GM19372 (cell line): ENCODE measurements around the gene SNX14.

Experiments used
- ATAC-seq: cut with Tn5 transposase; IDR thresholded peaks from one replicate; pipeline ENCODE4 v1.9.1; 2021; ENCODE audit warnings: mild to moderate bottlenecking, low read depth, moderate library complexity; ENCODE audit not compliant: unreplicated experiment

Gene SNX14

DNA sequence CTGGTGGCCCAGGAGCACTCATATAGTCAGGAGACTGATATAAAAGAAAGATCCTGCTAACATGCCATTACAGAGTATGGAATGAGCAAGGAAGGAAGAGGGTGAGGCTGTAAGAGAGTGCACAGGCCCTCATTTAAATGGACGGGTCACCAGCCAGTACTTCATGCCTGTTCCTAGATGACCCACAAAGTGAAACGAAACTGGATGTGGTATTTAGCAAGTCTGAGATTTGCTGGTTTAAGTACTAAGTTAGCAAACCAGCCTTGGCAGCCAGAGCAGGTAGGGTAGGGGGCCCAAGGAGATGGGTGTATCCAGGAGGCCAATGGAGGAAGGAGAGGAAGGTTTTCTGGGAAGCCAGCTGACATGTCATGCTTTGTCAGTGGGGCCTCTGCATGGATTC, 127.9 kb downstream of the SNX14 start:
- ATAC-seq = peak; percentile 27

DNA sequence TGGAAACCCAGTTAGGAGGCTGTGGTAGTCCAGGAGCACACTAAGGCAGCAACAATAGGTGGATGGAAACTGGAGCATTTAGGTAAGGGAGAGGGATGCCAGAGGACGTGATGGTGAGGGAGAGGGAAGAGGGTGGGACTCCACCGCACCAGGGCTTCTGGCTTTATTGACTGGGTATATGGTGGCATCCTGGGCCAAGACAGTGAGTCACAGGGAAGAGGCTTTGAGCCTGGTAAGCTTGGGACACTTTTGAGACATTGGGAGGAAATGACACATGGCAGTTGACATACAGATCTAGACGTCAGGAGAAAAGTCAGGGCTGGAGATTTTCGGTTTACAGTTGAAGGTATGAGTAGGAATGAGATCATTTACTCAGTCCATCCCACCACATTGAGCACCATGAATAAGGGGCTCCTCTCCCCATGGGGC, 128.9 kb downstream of the SNX14 start:
- no peak for ATAC-seq

DNA sequence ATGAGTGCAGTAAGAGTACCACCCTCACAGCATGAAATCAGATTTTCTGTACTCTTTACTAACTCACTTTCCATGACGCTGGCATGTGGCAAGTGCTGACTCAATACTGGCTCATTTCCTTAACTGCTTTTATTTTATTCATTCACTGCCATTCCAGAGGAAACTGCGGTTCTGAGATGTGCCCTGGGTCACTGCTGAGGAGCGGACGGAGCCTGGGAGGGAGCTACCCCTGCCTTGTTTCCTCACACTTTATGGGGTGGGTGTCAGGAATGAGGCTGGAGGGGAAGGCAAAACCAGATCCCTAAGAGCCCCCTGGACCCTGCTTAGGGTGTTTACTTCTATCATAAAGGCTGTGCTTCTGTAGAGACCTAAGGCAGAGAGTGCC, 129.4 kb downstream of the SNX14 start:
- ATAC-seq = no peak

DNA sequence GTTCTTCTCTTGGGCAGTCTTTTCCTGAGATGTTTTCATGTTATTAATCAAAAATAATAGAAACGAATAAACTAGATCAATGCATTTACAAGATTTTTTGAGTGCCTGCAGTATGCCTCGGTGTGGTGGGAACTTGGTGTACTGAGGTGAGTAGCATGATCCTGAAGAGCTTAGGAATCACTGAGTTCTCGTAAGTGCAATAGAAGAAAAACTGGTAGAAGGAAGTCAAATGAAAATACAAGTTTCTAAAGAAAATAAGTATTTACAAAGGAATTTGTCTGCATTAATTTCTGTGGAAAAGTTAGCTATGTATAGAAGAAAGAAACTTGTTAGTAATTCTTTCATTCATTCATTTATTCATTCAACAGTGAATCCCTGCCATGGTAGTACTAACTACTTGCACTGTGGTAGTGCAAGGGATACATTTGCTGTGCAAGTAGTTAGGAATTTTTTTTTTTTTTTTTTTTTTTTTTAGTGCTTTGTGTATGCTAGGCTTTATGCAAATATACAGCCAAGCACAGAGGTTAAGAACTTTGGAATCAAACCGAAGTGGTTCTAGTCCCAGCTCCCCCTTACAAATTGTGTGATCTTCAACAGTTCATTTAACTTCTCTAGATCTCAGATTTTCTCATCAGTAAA, 129.9 kb downstream of the SNX14 start:
- no peak for ATAC-seq

DNA sequence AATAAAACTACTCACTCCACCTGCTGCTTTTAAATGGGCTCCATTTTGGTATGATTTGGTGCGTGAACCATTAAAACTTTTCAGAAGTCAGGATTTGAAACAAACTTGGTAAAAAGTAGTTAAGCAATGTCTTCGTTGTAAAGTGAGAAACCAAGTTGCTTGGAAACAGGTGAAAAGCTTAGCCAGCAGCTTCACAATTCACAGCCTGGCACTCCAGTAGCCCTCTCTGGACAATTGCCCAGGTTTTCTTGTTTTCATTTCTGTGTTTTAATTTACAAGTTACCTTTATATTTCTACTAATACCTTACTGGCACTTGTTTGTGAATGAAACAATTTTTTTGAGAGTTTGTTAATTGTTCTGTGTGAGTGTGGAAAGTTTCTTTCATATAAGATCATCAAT, 131.0 kb downstream of the SNX14 start:
- no peak for ATAC-seq

DNA sequence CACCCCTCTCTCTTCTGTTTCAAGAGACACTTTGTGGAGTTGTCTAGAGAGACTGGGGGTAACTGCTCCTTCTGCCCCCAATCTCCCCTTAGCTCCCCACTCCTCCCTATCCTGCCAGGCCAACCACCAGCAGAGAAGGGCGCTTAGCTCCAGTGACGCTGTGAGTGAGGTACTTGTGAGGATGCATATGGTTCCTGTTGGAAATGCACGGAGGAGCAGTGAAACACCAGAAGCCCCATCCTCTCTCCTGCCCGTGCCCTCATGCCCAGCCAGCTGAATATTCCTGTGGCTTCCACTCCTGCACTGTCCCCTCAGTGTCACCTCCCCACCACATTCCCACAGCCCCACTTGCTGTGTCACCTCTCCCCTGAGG, 131.9 kb downstream of the SNX14 start:
- ATAC-seq = no peak

DNA sequence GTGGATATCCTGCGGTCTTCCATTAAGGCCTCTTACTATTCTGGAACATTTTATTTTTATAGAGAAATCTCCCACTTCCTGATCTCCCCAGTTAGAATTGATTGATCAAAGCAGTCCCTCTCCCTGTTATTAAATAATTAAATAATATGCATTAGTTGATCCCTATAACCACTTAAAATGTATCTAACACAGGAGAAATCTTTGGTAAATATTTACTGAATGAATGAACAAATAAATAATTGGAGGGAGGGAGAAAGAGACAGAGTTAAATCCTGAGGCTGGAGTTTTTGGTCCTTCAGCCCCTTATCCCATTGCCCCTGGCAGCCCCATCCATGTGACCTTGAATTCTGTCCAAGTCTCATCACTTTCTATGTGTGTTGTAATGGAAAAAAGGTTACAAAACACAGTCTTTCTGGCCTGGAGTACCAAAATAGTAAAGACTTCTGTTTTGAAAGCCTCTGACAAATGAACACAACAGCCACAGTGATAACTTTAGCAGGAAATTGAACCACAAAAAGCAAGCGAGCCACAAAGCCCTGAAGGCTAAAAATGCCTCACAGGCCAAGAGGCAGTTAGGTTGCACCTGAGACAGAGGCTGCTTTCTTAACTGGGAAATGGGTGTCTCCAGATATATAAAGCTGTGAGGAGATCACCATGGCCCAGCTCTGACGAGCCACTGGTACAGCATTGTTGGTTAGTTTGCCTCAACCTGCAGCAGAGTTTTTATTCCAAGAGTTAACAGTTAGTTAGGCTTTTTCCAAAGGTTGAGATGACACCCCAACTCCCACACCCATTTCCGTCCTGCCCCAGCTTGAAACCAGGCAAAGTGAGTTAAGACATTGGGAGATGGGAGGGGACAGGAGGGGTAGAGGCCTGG, 132.5 kb downstream of the SNX14 start:
- ATAC-seq = peak; percentile 78

DNA sequence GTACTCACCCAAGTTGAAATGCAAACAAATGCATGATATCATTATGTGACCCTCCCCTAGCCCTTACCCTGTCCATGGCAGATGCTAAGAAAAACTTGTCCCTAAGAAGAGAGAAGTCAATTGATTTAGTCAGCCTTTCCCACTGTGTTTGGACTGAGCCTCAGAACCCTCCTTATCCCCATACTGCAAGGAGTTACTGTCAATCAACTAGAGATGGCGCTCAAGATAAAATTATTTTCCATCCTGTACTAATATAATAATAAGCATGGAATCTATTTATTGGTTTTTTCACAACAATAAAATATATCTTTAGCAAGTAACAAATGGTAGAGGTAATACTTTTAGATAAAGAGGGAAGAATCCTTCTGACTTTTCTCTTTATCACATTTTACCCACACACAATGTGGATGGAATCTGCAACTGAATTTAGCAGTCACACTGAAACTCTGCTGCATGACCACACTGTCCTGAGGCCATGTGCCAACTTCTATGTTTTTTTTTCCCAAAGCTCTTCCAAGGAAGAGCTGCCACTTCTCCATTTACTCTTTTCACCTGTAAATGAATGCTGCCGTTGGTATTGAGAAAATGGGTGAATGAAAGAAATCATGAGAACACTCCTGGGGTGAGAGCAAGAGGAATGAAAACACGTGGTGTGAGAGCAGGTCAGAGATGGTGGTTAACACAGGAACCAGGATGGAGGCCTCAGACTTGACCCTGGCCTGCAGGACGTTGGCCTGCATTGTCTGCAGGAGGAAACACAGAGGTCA, 133.3 kb downstream of the SNX14 start:
- ATAC-seq = no peak

DNA sequence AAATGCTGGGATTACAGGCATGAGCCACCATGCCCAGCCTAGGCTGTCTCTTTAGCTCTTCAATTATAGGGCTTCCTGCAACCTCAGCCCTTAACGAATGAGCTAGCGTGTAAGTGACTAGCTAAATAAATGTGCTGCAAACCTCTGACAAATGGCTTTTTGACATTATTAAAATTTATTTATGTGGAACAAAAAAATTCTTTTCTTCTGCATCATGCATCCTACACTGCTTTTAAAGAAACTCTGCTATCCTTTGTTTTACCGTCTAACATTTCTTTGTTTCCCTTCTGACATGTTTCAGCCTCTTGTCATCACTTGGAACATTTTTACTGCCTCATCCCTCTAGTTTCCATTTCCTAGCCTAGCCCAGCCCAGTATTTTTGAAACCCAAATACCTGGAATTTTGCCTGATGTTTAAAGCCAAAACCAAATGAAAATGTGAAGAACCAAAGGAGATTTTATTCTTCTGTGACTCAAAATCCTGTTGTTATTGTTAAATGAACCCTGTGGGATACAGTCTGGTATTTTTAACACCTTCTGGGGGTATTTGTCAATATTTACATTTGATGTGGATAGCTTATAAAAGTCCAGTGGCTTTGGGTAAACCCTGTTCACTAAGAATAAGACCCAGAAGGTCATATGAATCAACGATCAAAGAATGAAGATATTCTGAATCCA, 134.3 kb downstream of the SNX14 start:
- no peak for ATAC-seq

DNA sequence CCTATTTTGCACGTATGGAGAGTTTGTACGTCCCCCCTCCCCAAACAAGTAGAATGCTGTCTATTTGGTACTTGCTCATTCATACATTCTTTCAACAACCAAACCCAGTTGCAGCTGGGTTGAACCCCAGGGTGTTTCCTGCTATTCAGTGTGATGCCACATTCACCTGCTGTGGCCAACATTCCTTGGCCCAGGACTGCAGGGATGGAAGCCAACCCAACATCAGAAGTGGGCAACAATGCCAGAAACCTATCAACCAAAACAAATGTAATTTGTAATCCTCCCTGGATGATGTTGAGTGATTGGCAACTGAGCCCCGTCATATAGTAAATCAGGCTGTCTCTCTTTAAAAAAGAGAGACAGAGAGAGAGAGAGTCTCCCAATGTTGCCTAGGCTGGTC, 134.9 kb downstream of the SNX14 start:
- no peak for ATAC-seq

DNA sequence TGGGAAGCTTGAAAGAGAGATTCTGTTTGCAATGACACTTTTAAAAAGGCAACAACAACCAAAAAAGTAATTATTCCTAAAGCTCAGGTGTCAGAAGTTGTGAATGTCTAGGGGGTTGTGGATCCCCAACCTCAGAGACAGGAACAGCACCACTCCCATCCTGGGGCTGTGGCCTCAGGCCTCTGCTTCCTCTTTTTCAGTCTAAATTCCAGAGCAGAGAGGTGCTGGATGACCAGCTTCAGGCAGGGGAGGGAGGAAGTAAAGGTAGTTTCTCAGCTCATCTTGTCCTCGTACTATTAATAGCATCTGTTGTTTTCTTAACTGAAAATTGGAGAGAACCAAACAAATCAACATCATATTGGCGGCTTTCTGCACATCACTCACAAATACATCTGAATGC, 135.5 kb downstream of the SNX14 start:
- no peak for ATAC-seq

DNA sequence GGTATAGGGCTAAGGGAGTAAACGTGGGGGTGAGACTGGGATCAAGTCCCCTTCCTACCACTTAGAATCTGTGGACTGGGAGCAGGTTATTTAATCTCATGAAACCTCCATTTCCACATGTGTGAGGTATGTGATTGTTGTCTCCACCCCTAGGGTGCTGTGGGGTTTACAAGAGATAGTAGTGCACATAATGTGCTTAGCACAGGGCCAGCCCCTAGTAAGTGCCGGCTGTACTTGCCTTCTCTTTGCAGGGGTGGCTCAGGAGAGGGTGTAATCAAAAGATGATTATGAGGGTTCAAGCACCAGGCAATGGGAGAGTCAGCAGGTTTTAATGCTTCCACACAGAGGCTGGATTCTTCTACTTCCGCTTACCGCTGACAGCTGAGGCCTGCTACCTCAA, 136.9 kb downstream of the SNX14 start:
- ATAC-seq = no peak
